ENCODE measurements around the gene SLX4IP. TPM values are rescaled to one million over a fixed set of nuclear protein-coding genes. Genes with fewer than 3 reads are reported as not detected.

The SLX4IP gene
- total RNA-seq, 1 experiment from 2014 or later: 7.4 TPM

DNA sequence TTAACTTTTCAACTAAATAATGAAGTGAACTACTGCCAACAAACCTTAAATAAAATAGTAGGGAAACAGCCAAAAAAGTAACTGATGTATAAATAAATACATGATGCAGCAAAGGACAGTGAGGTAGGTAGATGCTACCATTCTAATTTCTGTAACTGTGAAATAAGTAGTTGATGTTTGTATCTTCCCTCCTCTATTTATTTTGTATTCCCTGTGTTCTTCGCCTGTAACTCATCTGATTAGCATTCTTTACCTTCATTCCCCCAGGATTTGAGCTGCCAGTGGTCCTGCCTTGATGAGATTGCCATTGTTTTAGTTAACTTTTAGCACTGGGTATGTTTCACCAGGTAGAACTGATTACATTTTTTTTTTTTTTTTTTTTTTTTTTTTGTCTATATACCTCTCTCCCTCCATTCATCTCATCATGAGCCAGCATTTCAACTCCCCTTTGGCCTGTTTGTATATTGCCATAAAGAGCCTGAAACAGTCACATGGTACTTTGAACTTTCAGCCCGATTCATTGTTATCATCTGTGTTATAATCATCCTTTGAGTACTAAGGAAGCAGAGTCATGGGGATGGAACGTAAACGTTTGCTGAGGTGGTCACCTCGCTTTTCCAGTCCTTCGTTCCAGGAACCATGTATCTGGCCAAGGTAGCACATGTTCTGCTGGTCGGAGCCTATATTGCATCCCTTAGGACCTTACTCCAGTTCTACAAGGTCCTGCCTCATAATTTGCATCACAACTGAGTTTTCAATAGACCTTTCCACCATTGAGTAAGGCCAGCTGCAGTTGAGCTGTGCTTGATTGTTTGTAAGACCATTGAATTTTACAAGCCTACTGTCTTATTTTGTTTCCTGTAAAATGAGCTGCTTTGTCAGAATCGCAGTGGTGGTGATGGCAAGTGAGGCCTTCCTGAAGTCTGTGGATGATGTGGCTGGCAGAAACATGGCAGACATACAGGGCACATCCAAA, 131.1 kb downstream of the SLX4IP start (continued):
- TF ChIP-seq ELF4 (CRISPR knock-in tag; IDR thresholded peaks at IDR 0.05; ENCODE audit: low read depth) (no peak), GABPB1 (CRISPR knock-in tag; IDR thresholded peaks at IDR 0.05) (no peak)
- TF ChIP-seq, protein P1, sequence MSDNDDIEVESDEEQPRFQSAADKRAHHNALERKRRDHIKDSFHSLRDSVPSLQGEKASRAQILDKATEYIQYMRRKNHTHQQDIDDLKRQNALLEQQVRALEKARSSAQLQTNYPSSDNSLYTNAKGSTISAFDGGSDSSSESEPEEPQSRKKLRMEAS (CRISPR knock-in tag; IDR thresholded peaks at IDR 0.05): no peak
- TF ChIP-seq, protein P2, sequence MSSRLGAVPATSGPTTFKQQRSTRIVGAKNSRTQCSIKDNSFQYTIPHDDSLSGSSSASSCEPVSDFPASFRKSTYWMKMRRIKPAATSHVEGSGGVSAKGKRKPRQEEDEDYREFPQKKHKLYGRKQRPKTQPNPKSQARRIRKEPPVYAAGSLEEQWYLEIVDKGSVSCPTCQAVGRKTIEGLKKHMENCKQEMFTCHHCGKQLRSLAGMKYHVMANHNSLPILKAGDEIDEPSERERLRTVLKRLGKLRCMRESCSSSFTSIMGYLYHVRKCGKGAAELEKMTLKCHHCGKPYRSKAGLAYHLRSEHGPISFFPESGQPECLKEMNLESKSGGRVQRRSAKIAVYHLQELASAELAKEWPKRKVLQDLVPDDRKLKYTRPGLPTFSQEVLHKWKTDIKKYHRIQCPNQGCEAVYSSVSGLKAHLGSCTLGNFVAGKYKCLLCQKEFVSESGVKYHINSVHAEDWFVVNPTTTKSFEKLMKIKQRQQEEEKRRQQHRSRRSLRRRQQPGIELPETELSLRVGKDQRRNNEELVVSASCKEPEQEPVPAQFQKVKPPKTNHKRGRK (CRISPR knock-in tag; IDR thresholded peaks at IDR 0.05; ENCODE audit: borderline replicate concordance): no peak

DNA sequence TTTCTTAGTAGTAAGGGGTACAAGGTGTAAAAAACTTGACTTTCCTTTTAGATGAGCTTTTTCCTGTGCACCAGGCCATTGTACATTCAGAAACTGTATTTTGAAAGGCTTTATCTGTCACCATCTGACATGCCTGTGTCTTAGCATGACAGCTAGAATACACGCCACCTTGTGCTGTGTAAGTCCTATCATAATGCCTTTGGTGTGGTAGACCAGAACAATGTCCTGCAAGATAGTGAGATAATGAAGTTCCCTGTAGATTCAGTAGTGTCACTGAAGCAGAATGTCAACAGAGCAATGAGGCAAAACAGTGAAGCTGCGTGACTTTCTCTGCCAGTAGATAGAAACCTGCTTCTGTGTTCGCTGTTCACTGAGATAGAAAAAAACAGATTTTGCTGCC, 132.9 kb downstream of the SLX4IP start:
- H3K4me1 Mint-ChIP-seq: peaks cover 21% of the 10 kb centered on the region
- no peaks in the 10 kb centered on the region for H3K27me3 Mint-ChIP-seq (ENCODE audit: low read depth)
- no peak overlapping the region for H3K4me3 Mint-ChIP-seq
- ChIA-PET CTCF (interaction anchor here (1.0 kb wide), 1 partner anchor 9 kb away, joined by 3 read pairs; no protein-coding TSS in a partner anchor), POLR2A (no interaction called here)
- H3K36me3 Mint-ChIP-seq: peaks cover 28% of the 10 kb centered on the region
- DNase-seq (ENCODE audit: low spot score) (no peak), ATAC-seq (no peak)
- H3K9me3 Mint-ChIP-seq: peaks cover 9% of the 10 kb centered on the region; the same call in 1 of the 2 replicates
- no peak overlapping the region for H3K27ac Mint-ChIP-seq
- TF ChIP-seq, protein P3, sequence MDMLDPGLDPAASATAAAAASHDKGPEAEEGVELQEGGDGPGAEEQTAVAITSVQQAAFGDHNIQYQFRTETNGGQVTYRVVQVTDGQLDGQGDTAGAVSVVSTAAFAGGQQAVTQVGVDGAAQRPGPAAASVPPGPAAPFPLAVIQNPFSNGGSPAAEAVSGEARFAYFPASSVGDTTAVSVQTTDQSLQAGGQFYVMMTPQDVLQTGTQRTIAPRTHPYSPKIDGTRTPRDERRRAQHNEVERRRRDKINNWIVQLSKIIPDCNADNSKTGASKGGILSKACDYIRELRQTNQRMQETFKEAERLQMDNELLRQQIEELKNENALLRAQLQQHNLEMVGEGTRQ (CRISPR knock-in tag; IDR thresholded peaks at IDR 0.05): no peak
- no peak for TF ChIP-seq ZNF232 (CRISPR knock-in tag; IDR thresholded peaks at IDR 0.05)
- TF ChIP-seq, protein P4, sequence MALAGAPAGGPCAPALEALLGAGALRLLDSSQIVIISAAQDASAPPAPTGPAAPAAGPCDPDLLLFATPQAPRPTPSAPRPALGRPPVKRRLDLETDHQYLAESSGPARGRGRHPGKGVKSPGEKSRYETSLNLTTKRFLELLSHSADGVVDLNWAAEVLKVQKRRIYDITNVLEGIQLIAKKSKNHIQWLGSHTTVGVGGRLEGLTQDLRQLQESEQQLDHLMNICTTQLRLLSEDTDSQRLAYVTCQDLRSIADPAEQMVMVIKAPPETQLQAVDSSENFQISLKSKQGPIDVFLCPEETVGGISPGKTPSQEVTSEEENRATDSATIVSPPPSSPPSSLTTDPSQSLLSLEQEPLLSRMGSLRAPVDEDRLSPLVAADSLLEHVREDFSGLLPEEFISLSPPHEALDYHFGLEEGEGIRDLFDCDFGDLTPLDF (CRISPR knock-in tag; IDR thresholded peaks at IDR 0.05): no peak
- TF ChIP-seq SMAD4 (CRISPR knock-in tag; IDR thresholded peaks at IDR 0.05): no peak
- no peak for TF ChIP-seq ZNF671 (CRISPR knock-in tag; IDR thresholded peaks at IDR 0.05)
- TF ChIP-seq, protein P5, sequence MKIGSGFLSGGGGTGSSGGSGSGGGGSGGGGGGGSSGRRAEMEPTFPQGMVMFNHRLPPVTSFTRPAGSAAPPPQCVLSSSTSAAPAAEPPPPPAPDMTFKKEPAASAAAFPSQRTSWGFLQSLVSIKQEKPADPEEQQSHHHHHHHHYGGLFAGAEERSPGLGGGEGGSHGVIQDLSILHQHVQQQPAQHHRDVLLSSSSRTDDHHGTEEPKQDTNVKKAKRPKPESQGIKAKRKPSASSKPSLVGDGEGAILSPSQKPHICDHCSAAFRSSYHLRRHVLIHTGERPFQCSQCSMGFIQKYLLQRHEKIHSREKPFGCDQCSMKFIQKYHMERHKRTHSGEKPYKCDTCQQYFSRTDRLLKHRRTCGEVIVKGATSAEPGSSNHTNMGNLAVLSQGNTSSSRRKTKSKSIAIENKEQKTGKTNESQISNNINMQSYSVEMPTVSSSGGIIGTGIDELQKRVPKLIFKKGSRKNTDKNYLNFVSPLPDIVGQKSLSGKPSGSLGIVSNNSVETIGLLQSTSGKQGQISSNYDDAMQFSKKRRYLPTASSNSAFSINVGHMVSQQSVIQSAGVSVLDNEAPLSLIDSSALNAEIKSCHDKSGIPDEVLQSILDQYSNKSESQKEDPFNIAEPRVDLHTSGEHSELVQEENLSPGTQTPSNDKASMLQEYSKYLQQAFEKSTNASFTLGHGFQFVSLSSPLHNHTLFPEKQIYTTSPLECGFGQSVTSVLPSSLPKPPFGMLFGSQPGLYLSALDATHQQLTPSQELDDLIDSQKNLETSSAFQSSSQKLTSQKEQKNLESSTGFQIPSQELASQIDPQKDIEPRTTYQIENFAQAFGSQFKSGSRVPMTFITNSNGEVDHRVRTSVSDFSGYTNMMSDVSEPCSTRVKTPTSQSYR (CRISPR knock-in tag; IDR thresholded peaks at IDR 0.05): no peak
- TF ChIP-seq, protein P6, sequence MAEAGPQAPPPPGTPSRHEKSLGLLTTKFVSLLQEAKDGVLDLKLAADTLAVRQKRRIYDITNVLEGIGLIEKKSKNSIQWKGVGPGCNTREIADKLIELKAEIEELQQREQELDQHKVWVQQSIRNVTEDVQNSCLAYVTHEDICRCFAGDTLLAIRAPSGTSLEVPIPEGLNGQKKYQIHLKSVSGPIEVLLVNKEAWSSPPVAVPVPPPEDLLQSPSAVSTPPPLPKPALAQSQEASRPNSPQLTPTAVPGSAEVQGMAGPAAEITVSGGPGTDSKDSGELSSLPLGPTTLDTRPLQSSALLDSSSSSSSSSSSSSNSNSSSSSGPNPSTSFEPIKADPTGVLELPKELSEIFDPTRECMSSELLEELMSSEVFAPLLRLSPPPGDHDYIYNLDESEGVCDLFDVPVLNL (CRISPR knock-in tag; IDR thresholded peaks at IDR 0.05; ENCODE audit: borderline replicate concordance, low read depth): no peak
- TF ChIP-seq, protein P7, sequence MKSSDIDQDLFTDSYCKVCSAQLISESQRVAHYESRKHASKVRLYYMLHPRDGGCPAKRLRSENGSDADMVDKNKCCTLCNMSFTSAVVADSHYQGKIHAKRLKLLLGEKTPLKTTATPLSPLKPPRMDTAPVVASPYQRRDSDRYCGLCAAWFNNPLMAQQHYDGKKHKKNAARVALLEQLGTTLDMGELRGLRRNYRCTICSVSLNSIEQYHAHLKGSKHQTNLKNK (CRISPR knock-in tag; IDR thresholded peaks at IDR 0.05): no peak
- no peak for TF ChIP-seq CBFB (CRISPR knock-in tag; IDR thresholded peaks at IDR 0.05; ENCODE audit: low read depth)
- TF ChIP-seq, protein P8, sequence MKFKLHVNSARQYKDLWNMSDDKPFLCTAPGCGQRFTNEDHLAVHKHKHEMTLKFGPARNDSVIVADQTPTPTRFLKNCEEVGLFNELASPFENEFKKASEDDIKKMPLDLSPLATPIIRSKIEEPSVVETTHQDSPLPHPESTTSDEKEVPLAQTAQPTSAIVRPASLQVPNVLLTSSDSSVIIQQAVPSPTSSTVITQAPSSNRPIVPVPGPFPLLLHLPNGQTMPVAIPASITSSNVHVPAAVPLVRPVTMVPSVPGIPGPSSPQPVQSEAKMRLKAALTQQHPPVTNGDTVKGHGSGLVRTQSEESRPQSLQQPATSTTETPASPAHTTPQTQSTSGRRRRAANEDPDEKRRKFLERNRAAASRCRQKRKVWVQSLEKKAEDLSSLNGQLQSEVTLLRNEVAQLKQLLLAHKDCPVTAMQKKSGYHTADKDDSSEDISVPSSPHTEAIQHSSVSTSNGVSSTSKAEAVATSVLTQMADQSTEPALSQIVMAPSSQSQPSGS (CRISPR knock-in tag; IDR thresholded peaks at IDR 0.05; ENCODE audit: borderline replicate concordance, low read depth): no peak
- TF ChIP-seq, protein P9, sequence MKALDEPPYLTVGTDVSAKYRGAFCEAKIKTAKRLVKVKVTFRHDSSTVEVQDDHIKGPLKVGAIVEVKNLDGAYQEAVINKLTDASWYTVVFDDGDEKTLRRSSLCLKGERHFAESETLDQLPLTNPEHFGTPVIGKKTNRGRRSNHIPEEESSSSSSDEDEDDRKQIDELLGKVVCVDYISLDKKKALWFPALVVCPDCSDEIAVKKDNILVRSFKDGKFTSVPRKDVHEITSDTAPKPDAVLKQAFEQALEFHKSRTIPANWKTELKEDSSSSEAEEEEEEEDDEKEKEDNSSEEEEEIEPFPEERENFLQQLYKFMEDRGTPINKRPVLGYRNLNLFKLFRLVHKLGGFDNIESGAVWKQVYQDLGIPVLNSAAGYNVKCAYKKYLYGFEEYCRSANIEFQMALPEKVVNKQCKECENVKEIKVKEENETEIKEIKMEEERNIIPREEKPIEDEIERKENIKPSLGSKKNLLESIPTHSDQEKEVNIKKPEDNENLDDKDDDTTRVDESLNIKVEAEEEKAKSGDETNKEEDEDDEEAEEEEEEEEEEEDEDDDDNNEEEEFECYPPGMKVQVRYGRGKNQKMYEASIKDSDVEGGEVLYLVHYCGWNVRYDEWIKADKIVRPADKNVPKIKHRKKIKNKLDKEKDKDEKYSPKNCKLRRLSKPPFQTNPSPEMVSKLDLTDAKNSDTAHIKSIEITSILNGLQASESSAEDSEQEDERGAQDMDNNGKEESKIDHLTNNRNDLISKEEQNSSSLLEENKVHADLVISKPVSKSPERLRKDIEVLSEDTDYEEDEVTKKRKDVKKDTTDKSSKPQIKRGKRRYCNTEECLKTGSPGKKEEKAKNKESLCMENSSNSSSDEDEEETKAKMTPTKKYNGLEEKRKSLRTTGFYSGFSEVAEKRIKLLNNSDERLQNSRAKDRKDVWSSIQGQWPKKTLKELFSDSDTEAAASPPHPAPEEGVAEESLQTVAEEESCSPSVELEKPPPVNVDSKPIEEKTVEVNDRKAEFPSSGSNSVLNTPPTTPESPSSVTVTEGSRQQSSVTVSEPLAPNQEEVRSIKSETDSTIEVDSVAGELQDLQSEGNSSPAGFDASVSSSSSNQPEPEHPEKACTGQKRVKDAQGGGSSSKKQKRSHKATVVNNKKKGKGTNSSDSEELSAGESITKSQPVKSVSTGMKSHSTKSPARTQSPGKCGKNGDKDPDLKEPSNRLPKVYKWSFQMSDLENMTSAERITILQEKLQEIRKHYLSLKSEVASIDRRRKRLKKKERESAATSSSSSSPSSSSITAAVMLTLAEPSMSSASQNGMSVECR (CRISPR knock-in tag; IDR thresholded peaks at IDR 0.05; ENCODE audit: borderline replicate concordance): no peak
- no peak for TF ChIP-seq NR1H2 (CRISPR knock-in tag; IDR thresholded peaks at IDR 0.05)
- no peak for TF ChIP-seq NR3C1 (CRISPR knock-in tag; conservative IDR thresholded peaks at IDR 0.05; ENCODE audit: low read depth)
- TF ChIP-seq ZNF317 (CRISPR knock-in tag; IDR thresholded peaks at IDR 0.05; ENCODE audit: borderline replicate concordance, low read depth): no peak

Measured in WTC11 (cell line).